ENCODE measurements around the gene THTPA. TPM values are rescaled to one million over a fixed set of nuclear protein-coding genes. Genes with fewer than 3 reads are reported as not detected.
"Not testable (repeated sequence)": the region's sequence is repeated elsewhere in the genome, so short reads cannot be mapped to it uniquely, and the experiment has no call there.

Gene THTPA
- total and polyA plus RNA-seq, 2 of the 13 experiments (the other 11 are each of a cell fraction or from before 2014, with no cell fraction given): 7.4 to 8.7 TPM

DNA sequence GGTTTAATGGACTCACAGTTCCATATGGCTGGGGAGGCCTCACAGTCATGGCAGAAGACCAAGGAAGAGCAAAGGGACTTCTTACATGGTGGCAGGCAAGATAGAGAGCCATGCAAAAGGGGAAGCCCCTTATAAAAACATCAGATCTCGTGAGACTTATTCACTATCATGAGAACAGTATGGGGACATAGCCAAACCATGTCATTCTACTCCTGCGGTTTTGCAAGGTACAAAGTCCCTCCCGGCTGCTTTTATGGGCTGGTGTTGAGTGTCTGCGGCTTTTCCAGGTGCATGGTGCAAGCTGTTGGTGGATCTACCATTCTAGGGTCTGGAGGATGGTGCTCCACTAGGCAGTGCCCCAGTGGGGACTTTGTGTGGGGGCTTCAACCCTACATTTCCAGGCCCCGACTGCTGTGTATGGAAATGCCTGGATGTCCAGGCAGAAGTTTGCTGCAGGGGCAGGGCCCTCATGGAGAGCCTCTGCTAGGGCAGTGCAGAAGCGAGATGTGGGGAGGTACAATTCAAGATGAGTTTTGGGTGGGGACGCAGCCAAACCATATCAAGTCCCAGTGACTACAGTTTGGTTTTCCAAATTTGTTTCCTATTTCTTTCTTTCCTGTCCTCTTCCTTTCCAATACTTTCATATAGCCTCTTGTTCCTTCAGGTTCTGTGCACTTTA is 53.5 kb downstream of the THTPA start (continued):
- TF ChIP-seq, protein P1, sequence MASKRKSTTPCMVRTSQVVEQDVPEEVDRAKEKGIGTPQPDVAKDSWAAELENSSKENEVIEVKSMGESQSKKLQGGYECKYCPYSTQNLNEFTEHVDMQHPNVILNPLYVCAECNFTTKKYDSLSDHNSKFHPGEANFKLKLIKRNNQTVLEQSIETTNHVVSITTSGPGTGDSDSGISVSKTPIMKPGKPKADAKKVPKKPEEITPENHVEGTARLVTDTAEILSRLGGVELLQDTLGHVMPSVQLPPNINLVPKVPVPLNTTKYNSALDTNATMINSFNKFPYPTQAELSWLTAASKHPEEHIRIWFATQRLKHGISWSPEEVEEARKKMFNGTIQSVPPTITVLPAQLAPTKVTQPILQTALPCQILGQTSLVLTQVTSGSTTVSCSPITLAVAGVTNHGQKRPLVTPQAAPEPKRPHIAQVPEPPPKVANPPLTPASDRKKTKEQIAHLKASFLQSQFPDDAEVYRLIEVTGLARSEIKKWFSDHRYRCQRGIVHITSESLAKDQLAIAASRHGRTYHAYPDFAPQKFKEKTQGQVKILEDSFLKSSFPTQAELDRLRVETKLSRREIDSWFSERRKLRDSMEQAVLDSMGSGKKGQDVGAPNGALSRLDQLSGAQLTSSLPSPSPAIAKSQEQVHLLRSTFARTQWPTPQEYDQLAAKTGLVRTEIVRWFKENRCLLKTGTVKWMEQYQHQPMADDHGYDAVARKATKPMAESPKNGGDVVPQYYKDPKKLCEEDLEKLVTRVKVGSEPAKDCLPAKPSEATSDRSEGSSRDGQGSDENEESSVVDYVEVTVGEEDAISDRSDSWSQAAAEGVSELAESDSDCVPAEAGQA (IDR thresholded peaks at IDR 0.05; ENCODE audit: low read depth): not testable (repeated sequence)
- TF ChIP-seq, protein P1 (CRISPR knock-in tag; IDR thresholded peaks at IDR 0.05; ENCODE audit: borderline replicate concordance): peak; percentile 72; the same call in 1 of the 2 replicates
- TF ChIP-seq ZMYM4 (CRISPR knock-in tag; IDR thresholded peaks at IDR 0.05): peak; percentile 96
- TF ChIP-seq ZFP90 (CRISPR knock-in tag; IDR thresholded peaks at IDR 0.05; ENCODE audit: borderline replicate concordance): peak; percentile 22; the same call in 1 of the 2 replicates
- peak; percentile 49; the same call in 1 of the 2 replicates for TF ChIP-seq ZNF292 (CRISPR knock-in tag; IDR thresholded peaks at IDR 0.05; ENCODE audit: borderline replicate concordance, low read depth)
- TF ChIP-seq, protein P2, sequence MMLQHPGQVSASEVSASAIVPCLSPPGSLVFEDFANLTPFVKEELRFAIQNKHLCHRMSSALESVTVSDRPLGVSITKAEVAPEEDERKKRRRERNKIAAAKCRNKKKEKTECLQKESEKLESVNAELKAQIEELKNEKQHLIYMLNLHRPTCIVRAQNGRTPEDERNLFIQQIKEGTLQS (CRISPR knock-in tag; IDR thresholded peaks at IDR 0.05): peak; percentile 57; the same call in 1 of the 2 replicates
- TF ChIP-seq ZNF549 (CRISPR knock-in tag; IDR thresholded peaks at IDR 0.05): peak; percentile 92; the same call in 1 of the 2 replicates
- TF ChIP-seq KDM5A (IDR thresholded peaks at IDR 0.05; ENCODE audit: borderline replicate concordance, low read length): peak; percentile 10; the same call in 1 of the 2 replicates
- TF ChIP-seq ZNF331 (CRISPR knock-in tag; IDR thresholded peaks at IDR 0.05): peak; percentile 97
- peak; percentile 78; the same call in 1 of the 2 replicates for TF ChIP-seq ZNF777 (CRISPR knock-in tag; IDR thresholded peaks at IDR 0.05)
- peak; percentile 97 for TF ChIP-seq ZNF20 (CRISPR knock-in tag; IDR thresholded peaks at IDR 0.05)
- TF ChIP-seq, protein P3, sequence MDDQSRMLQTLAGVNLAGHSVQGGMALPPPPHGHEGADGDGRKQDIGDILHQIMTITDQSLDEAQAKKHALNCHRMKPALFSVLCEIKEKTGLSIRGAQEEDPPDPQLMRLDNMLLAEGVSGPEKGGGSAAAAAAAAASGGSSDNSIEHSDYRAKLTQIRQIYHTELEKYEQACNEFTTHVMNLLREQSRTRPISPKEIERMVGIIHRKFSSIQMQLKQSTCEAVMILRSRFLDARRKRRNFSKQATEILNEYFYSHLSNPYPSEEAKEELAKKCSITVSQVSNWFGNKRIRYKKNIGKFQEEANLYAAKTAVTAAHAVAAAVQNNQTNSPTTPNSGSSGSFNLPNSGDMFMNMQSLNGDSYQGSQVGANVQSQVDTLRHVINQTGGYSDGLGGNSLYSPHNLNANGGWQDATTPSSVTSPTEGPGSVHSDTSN (CRISPR knock-in tag; IDR thresholded peaks at IDR 0.05; ENCODE audit: borderline replicate concordance): 0 out of 2 replicates have a peak, but pooled peaks have one; percentile 23
- TF ChIP-seq, protein P4, sequence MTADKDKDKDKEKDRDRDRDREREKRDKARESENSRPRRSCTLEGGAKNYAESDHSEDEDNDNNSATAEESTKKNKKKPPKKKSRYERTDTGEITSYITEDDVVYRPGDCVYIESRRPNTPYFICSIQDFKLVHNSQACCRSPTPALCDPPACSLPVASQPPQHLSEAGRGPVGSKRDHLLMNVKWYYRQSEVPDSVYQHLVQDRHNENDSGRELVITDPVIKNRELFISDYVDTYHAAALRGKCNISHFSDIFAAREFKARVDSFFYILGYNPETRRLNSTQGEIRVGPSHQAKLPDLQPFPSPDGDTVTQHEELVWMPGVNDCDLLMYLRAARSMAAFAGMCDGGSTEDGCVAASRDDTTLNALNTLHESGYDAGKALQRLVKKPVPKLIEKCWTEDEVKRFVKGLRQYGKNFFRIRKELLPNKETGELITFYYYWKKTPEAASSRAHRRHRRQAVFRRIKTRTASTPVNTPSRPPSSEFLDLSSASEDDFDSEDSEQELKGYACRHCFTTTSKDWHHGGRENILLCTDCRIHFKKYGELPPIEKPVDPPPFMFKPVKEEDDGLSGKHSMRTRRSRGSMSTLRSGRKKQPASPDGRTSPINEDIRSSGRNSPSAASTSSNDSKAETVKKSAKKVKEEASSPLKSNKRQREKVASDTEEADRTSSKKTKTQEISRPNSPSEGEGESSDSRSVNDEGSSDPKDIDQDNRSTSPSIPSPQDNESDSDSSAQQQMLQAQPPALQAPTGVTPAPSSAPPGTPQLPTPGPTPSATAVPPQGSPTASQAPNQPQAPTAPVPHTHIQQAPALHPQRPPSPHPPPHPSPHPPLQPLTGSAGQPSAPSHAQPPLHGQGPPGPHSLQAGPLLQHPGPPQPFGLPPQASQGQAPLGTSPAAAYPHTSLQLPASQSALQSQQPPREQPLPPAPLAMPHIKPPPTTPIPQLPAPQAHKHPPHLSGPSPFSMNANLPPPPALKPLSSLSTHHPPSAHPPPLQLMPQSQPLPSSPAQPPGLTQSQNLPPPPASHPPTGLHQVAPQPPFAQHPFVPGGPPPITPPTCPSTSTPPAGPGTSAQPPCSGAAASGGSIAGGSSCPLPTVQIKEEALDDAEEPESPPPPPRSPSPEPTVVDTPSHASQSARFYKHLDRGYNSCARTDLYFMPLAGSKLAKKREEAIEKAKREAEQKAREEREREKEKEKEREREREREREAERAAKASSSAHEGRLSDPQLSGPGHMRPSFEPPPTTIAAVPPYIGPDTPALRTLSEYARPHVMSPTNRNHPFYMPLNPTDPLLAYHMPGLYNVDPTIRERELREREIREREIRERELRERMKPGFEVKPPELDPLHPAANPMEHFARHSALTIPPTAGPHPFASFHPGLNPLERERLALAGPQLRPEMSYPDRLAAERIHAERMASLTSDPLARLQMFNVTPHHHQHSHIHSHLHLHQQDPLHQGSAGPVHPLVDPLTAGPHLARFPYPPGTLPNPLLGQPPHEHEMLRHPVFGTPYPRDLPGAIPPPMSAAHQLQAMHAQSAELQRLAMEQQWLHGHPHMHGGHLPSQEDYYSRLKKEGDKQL (CRISPR knock-in tag; IDR thresholded peaks at IDR 0.05; ENCODE audit: low read depth): peak; percentile 72
- TF ChIP-seq MIER2 (CRISPR knock-in tag; IDR thresholded peaks at IDR 0.05): peak; percentile 74; the same call in 1 of the 2 replicates
- TF ChIP-seq KMT2B (CRISPR knock-in tag; IDR thresholded peaks at IDR 0.05): peak; percentile 59
- peak; percentile 56 for TF ChIP-seq ZNF543 (CRISPR knock-in tag; IDR thresholded peaks at IDR 0.05)

Measured in HepG2 (cell line).